ENCODE results near the gene ZFAND3.

Gene ZFAND3

GRCh38 chr6:38155144-38155543, 335.6 kb downstream of the ZFAND3 start:
- H3K4me1 ChIP-seq (ENCODE audit: insufficient read depth, insufficient read length): peaks cover 5% of the 10 kb centered on the region
- H3K9me3 ChIP-seq (ENCODE audit: insufficient read depth, low read length): no peaks in the 10 kb centered on the region
- no peaks in the 10 kb centered on the region for H3K27me3 ChIP-seq (ENCODE audit: insufficient read depth, insufficient read length)
- H3K4me3 ChIP-seq (ENCODE audit: insufficient read length, low read depth): no peak overlapping the region
- no peak for DNase-seq (ENCODE audit: low read depth, low spot score)
- TF ChIP-seq ZNF274 (IDR thresholded peaks at IDR 0.05; ENCODE audit: low read depth, low read length): no peak
- no peak for TF ChIP-seq SUZ12 (IDR thresholded peaks at IDR 0.05; ENCODE audit: extremely low read depth, insufficient read depth, insufficient read length)
- no peak for TF ChIP-seq YY1 (IDR thresholded peaks at IDR 0.05; ENCODE audit: insufficient read depth, insufficient read length)
- H3K36me3 ChIP-seq (ENCODE audit: insufficient read depth, insufficient read length, low read length): peaks cover 10% of the 10 kb centered on the region
- no peak overlapping the region for H3K9ac ChIP-seq (ENCODE audit: insufficient read length, low read depth)

- Histone ChIP-seq H3K4me3 (ENCODE audit: insufficient read length, low read depth) (no peak overlapping the region), H3K36me3 (ENCODE audit: insufficient read depth, insufficient read length, low read length) (peaks cover 10% of the 10 kb centered on the region), H3K9me3 (ENCODE audit: insufficient read depth, low read length) (no peaks in the 10 kb centered on the region), H3K9ac (ENCODE audit: insufficient read length, low read depth) (no peak overlapping the region), H3K27me3 (ENCODE audit: insufficient read depth, insufficient read length) (no peaks in the 10 kb centered on the region), H3K4me1 (ENCODE audit: insufficient read depth, insufficient read length) (peaks cover 5% of the 10 kb centered on the region)
- TF ChIP-seq YY1 (IDR thresholded peaks at IDR 0.05; ENCODE audit: insufficient read depth, insufficient read length): no peak
- no peak for TF ChIP-seq SUZ12 (IDR thresholded peaks at IDR 0.05; ENCODE audit: extremely low read depth, insufficient read depth, insufficient read length)
- no peak for TF ChIP-seq ZNF274 (IDR thresholded peaks at IDR 0.05; ENCODE audit: low read depth, low read length)
- DNase-seq (ENCODE audit: low read depth, low spot score): no peak
Observed at GRCh38 chr6:38155621-38156204, 336.2 kb downstream of the ZFAND3 start.

GRCh38 chr6:38156818-38157565, 337.5 kb downstream of the ZFAND3 start:
- no peak for DNase-seq (ENCODE audit: low read depth, low spot score)
- no peak overlapping the region for H3K4me3 ChIP-seq (ENCODE audit: insufficient read length, low read depth)
- H3K27me3 ChIP-seq (ENCODE audit: insufficient read depth, insufficient read length): no peaks in the 10 kb centered on the region
- H3K9me3 ChIP-seq (ENCODE audit: insufficient read depth, low read length): no peaks in the 10 kb centered on the region
- TF ChIP-seq ZNF274 (IDR thresholded peaks at IDR 0.05; ENCODE audit: low read depth, low read length): no peak
- no peak for TF ChIP-seq YY1 (IDR thresholded peaks at IDR 0.05; ENCODE audit: insufficient read depth, insufficient read length)
- no peak for TF ChIP-seq SUZ12 (IDR thresholded peaks at IDR 0.05; ENCODE audit: extremely low read depth, insufficient read depth, insufficient read length)
- H3K9ac ChIP-seq (ENCODE audit: insufficient read length, low read depth): no peak overlapping the region
- peaks cover 10% of the 10 kb centered on the region for H3K36me3 ChIP-seq (ENCODE audit: insufficient read depth, insufficient read length, low read length)
- peaks cover 5% of the 10 kb centered on the region for H3K4me1 ChIP-seq (ENCODE audit: insufficient read depth, insufficient read length)

GRCh38 chr6:38157905-38158304, 338.4 kb downstream of the ZFAND3 start:
- Histone ChIP-seq H3K27me3 (ENCODE audit: insufficient read depth, insufficient read length) (no peaks in the 10 kb centered on the region), H3K4me3 (ENCODE audit: insufficient read length, low read depth) (no peak overlapping the region), H3K9ac (ENCODE audit: insufficient read length, low read depth) (no peak overlapping the region), H3K4me1 (ENCODE audit: insufficient read depth, insufficient read length) (peaks cover 7% of the 10 kb centered on the region), H3K9me3 (ENCODE audit: insufficient read depth, low read length) (no peaks in the 10 kb centered on the region), H3K36me3 (ENCODE audit: insufficient read depth, insufficient read length, low read length) (peaks cover 8% of the 10 kb centered on the region)
- no peak for DNase-seq (ENCODE audit: low read depth, low spot score)
- TF ChIP-seq YY1 (IDR thresholded peaks at IDR 0.05; ENCODE audit: insufficient read depth, insufficient read length) (no peak), SUZ12 (IDR thresholded peaks at IDR 0.05; ENCODE audit: extremely low read depth, insufficient read depth, insufficient read length) (no peak), ZNF274 (IDR thresholded peaks at IDR 0.05; ENCODE audit: low read depth, low read length) (no peak)

- no peak for DNase-seq (ENCODE audit: low read depth, low spot score)
- Histone ChIP-seq H3K27me3 (ENCODE audit: insufficient read depth, insufficient read length) (no peaks in the 10 kb centered on the region), H3K9me3 (ENCODE audit: insufficient read depth, low read length) (no peaks in the 10 kb centered on the region), H3K36me3 (ENCODE audit: insufficient read depth, insufficient read length, low read length) (peaks cover 3% of the 10 kb centered on the region), H3K9ac (ENCODE audit: insufficient read length, low read depth) (no peak overlapping the region), H3K4me3 (ENCODE audit: insufficient read length, low read depth) (no peak overlapping the region), H3K4me1 (ENCODE audit: insufficient read depth, insufficient read length) (peaks cover 2% of the 10 kb centered on the region)
- TF ChIP-seq SUZ12 (IDR thresholded peaks at IDR 0.05; ENCODE audit: extremely low read depth, insufficient read depth, insufficient read length) (no peak), YY1 (IDR thresholded peaks at IDR 0.05; ENCODE audit: insufficient read depth, insufficient read length) (no peak), ZNF274 (IDR thresholded peaks at IDR 0.05; ENCODE audit: low read depth, low read length) (no peak)
Observed at GRCh38 chr6:38158762-38159350, 339.3 kb downstream of the ZFAND3 start.

- H3K4me1 ChIP-seq (ENCODE audit: insufficient read depth, insufficient read length): peaks cover 2% of the 10 kb centered on the region
- no peak overlapping the region for H3K4me3 ChIP-seq (ENCODE audit: insufficient read length, low read depth)
- H3K9me3 ChIP-seq (ENCODE audit: insufficient read depth, low read length): no peaks in the 10 kb centered on the region
- no peaks in the 10 kb centered on the region for H3K27me3 ChIP-seq (ENCODE audit: insufficient read depth, insufficient read length)
- DNase-seq (ENCODE audit: low read depth, low spot score): no peak
- TF ChIP-seq SUZ12 (IDR thresholded peaks at IDR 0.05; ENCODE audit: extremely low read depth, insufficient read depth, insufficient read length): no peak
- no peak for TF ChIP-seq YY1 (IDR thresholded peaks at IDR 0.05; ENCODE audit: insufficient read depth, insufficient read length)
- TF ChIP-seq ZNF274 (IDR thresholded peaks at IDR 0.05; ENCODE audit: low read depth, low read length): no peak
- H3K36me3 ChIP-seq (ENCODE audit: insufficient read depth, insufficient read length, low read length): peaks cover 3% of the 10 kb centered on the region
- H3K9ac ChIP-seq (ENCODE audit: insufficient read length, low read depth): no peak overlapping the region
Observed at GRCh38 chr6:38159596-38159995, 340.1 kb downstream of the ZFAND3 start.

- H3K9me3 ChIP-seq (ENCODE audit: insufficient read depth, low read length): no peaks in the 10 kb centered on the region
- peaks cover 2% of the 10 kb centered on the region for H3K4me1 ChIP-seq (ENCODE audit: insufficient read depth, insufficient read length)
- no peak overlapping the region for H3K4me3 ChIP-seq (ENCODE audit: insufficient read length, low read depth)
- TF ChIP-seq SUZ12 (IDR thresholded peaks at IDR 0.05; ENCODE audit: extremely low read depth, insufficient read depth, insufficient read length) (no peak), ZNF274 (IDR thresholded peaks at IDR 0.05; ENCODE audit: low read depth, low read length) (no peak), YY1 (IDR thresholded peaks at IDR 0.05; ENCODE audit: insufficient read depth, insufficient read length) (no peak)
- no peak for DNase-seq (ENCODE audit: low read depth, low spot score)
- no peaks in the 10 kb centered on the region for H3K27me3 ChIP-seq (ENCODE audit: insufficient read depth, insufficient read length)
- no peaks in the 10 kb centered on the region for H3K36me3 ChIP-seq (ENCODE audit: insufficient read depth, insufficient read length, low read length)
- no peak overlapping the region for H3K9ac ChIP-seq (ENCODE audit: insufficient read length, low read depth)
Observed at GRCh38 chr6:38160831-38161230, 341.3 kb downstream of the ZFAND3 start.

Data from NT2/D1 (cell line).